Thyroid gland (tissue), 4 donors: ENCODE data around the gene DRD1.

Experiments used
- CTCF ChIP-seq, 6 experiments: fragments of 200-600 bp in 3 of 6; fragments of 450-650 bp in 3 of 6; sonication (generic) in 3 of 6; IDR thresholded peaks; one replicate each; pipeline ENCODE4 v1.5.1; 2016 to 2019; ENCODE audit warnings: antibody characterized with exemption in 6 of 6, mild to moderate bottlenecking in 2 of 6, inconsistent platforms in 1 of 6, moderate library complexity in 1 of 6
- POLR2A ChIP-seq, 2 donors: fragments of 450-650 bp; IDR thresholded peaks; one replicate each; pipeline ENCODE4 v1.6.1; 2017; ENCODE audit warnings: antibody characterized with exemption in 2 of 2, mild to moderate bottlenecking in 2 of 2, moderate library complexity in 1 of 2

- TF ChIP-seq CTCF (IDR thresholded peaks at IDR 0.05) (no peak), POLR2A (IDR thresholded peaks at IDR 0.05) (no peak)
Measured at GRCh38 chr5:175465282-175465681, 21.3 kb upstream of the DRD1 start.
